Ishikawa (cell line): Measurements from ENCODE around the gene SHC1.

ENCODE experiments used
- EP300 ChIP-seq: IDR thresholded peaks from 2 replicates; pipeline ENCODE4 v1.6.1; 2012; ENCODE audit warnings: borderline replicate concordance
- FOXM1 ChIP-seq: IDR thresholded peaks from 2 replicates; pipeline ENCODE4 v1.6.1; 2012; ENCODE audit warnings: low read depth, borderline replicate concordance
- REST ChIP-seq: IDR thresholded peaks from 2 replicates; pipeline ENCODE4 v1.6.1; 2012; ENCODE audit warnings: low read depth, mild to moderate bottlenecking

The SHC1 gene

GRCh38 chr1:154913273-154913672, 57.3 kb downstream of the SHC1 start:
- no peak for TF ChIP-seq EP300

- TF ChIP-seq REST (peak; percentile 37; the same call in 1 of the 2 replicates), FOXM1 (no peak)
These were observed 57.8 kb downstream of the SHC1 start for GRCh38 chr1:154912755-154913154.
